ENCODE measurements around the gene PRMT9. TPM values are rescaled to one million over a fixed set of nuclear protein-coding genes. Genes with fewer than 3 reads are reported as not detected.

Gene PRMT9
- total RNA-seq, 1 experiment from 2014 or later = 6.1 TPM

- Mint-ChIP-seq H3K4me1 (ENCODE audit: insufficient read depth, unreplicated experiment) (no peaks in the 10 kb centered on the region), H3K27me3 (ENCODE audit: insufficient read depth, unreplicated experiment) (no peaks in the 10 kb centered on the region), H3K9me3 (ENCODE audit: unreplicated experiment) (no peaks in the 10 kb centered on the region), H3K27ac (ENCODE audit: low read depth, unreplicated experiment) (no peak overlapping the region), H3K4me3 (ENCODE audit: unreplicated experiment) (no peak overlapping the region), H3K36me3 (ENCODE audit: insufficient read depth, unreplicated experiment) (peaks cover 66% of the 10 kb centered on the region)
- POLR2A ChIA-PET = interaction anchor here (1.0 kb wide), 1 partner anchor 12 kb away, joined by 6 read pairs; no protein-coding TSS in a partner anchor
- no TSS peak for BruUV-seq (replicated peaks)
- intact Hi-C loops (cut with micrococcal nuclease) = no loop called here
- TF ChIP-seq CTCF (IDR thresholded peaks at IDR 0.05; ENCODE audit: unreplicated experiment) = no peak
- no peak for DNase-seq (ENCODE audit: unreplicated experiment)
- CTCF ChIA-PET = interaction anchor here (0.8 kb wide), 1 partner anchor 209 kb away, joined by 3 read pairs; no protein-coding TSS in a partner anchor
Measured at GRCh38 chr4:147655639-147656038, 28.3 kb downstream of the PRMT9 start.

- intact Hi-C loops (cut with micrococcal nuclease) = no loop called here
- BruUV-seq (replicated peaks) = no TSS peak
- DNase-seq (ENCODE audit: unreplicated experiment) = no peak
- Mint-ChIP-seq H3K9me3 (ENCODE audit: unreplicated experiment) (no peaks in the 10 kb centered on the region), H3K4me3 (ENCODE audit: unreplicated experiment) (no peak overlapping the region), H3K27me3 (ENCODE audit: insufficient read depth, unreplicated experiment) (no peaks in the 10 kb centered on the region), H3K4me1 (ENCODE audit: insufficient read depth, unreplicated experiment) (no peaks in the 10 kb centered on the region), H3K36me3 (ENCODE audit: insufficient read depth, unreplicated experiment) (peaks cover 46% of the 10 kb centered on the region), H3K27ac (ENCODE audit: low read depth, unreplicated experiment) (no peak overlapping the region)
- POLR2A ChIA-PET = interaction anchor here (0.8 to 1.3 kb wide), 2 partner anchors 18 to 31 kb away, joined by 3 read pairs; no protein-coding TSS in a partner anchor
- TF ChIP-seq CTCF (IDR thresholded peaks at IDR 0.05; ENCODE audit: unreplicated experiment) = no peak
- CTCF ChIA-PET = interaction anchor here (2.3 kb wide), 1 partner anchor 215 kb away, joined by 9 read pairs; no protein-coding TSS in a partner anchor
Measured at GRCh38 chr4:147651563-147651962, 32.4 kb downstream of the PRMT9 start.

GRCh38 chr4:147648656-147649055 is 35.3 kb downstream of the PRMT9 start:
- DNase-seq (ENCODE audit: unreplicated experiment) = no peak
- peaks cover 4% of the 10 kb centered on the region for H3K4me1 Mint-ChIP-seq (ENCODE audit: insufficient read depth, unreplicated experiment)
- ChIA-PET CTCF (interaction anchor here (0.6 kb wide), 1 partner anchor 218 kb away, joined by 5 read pairs; no protein-coding TSS in a partner anchor), POLR2A (no interaction called here)
- H3K27me3 Mint-ChIP-seq (ENCODE audit: insufficient read depth, unreplicated experiment) = no peaks in the 10 kb centered on the region
- H3K4me3 Mint-ChIP-seq (ENCODE audit: unreplicated experiment) = no peak overlapping the region
- H3K9me3 Mint-ChIP-seq (ENCODE audit: unreplicated experiment) = no peaks in the 10 kb centered on the region
- intact Hi-C loops (cut with micrococcal nuclease) = no loop called here
- H3K36me3 Mint-ChIP-seq (ENCODE audit: insufficient read depth, unreplicated experiment) = peaks cover 27% of the 10 kb centered on the region
- no TSS peak for BruUV-seq (replicated peaks)
- H3K27ac Mint-ChIP-seq (ENCODE audit: low read depth, unreplicated experiment) = no peak overlapping the region
- TF ChIP-seq CTCF (IDR thresholded peaks at IDR 0.05; ENCODE audit: unreplicated experiment) = no peak

GRCh38 chr4:147645099-147645498 is 38.9 kb downstream of the PRMT9 start:
- ChIA-PET CTCF (interaction anchor here (0.6 kb wide), 1 partner anchor 584 kb away, joined by 3 read pairs; no protein-coding TSS in a partner anchor), POLR2A (interaction anchor here (0.6 to 2.2 kb wide), 4 partner anchors 12 to 28 kb away, joined by 3 to 10 read pairs (median 4); partner anchors contain the start of gene TMEM184C)
- no TSS peak for BruUV-seq (replicated peaks)
- no peaks in the 10 kb centered on the region for H3K9me3 Mint-ChIP-seq (ENCODE audit: unreplicated experiment)
- no peak overlapping the region for H3K27ac Mint-ChIP-seq (ENCODE audit: low read depth, unreplicated experiment)
- intact Hi-C loops (cut with micrococcal nuclease) = no loop called here
- peaks cover 21% of the 10 kb centered on the region for H3K36me3 Mint-ChIP-seq (ENCODE audit: insufficient read depth, unreplicated experiment)
- peaks cover 4% of the 10 kb centered on the region for H3K4me1 Mint-ChIP-seq (ENCODE audit: insufficient read depth, unreplicated experiment)
- no peak for TF ChIP-seq CTCF (IDR thresholded peaks at IDR 0.05; ENCODE audit: unreplicated experiment)
- no peak overlapping the region for H3K4me3 Mint-ChIP-seq (ENCODE audit: unreplicated experiment)
- H3K27me3 Mint-ChIP-seq (ENCODE audit: insufficient read depth, unreplicated experiment) = no peaks in the 10 kb centered on the region
- DNase-seq (ENCODE audit: unreplicated experiment) = no peak
